Measurements from ENCODE around the gene CHRNA9.

The CHRNA9 gene

GRCh38 chr4:40337051-40337450, 1.9 kb downstream of the CHRNA9 start:
- DNase-seq (ENCODE audit: low read depth in 2 of 2), result no peak

GRCh38 chr4:40337523-40337922, 2.4 kb downstream of the CHRNA9 start:
- no peak for DNase-seq (ENCODE audit: low read depth in 2 of 2)

- DNase-seq (ENCODE audit: low read depth in 2 of 2), result no peak
Observed at GRCh38 chr4:40340030-40340429, 4.9 kb downstream of the CHRNA9 start.

GRCh38 chr4:40347472-40347871, 12.3 kb downstream of the CHRNA9 start:
- no peak for DNase-seq (ENCODE audit: low read depth in 2 of 2)

GRCh38 chr4:40348000-40348399, 12.9 kb downstream of the CHRNA9 start:
- no peak for DNase-seq (ENCODE audit: low read depth in 2 of 2)

GRCh38 chr4:40349561-40350198, 14.5 kb downstream of the CHRNA9 start:
- no peak for DNase-seq (ENCODE audit: low read depth in 2 of 2)

- DNase-seq (ENCODE audit: low read depth in 2 of 2), result no peak
Observed at GRCh38 chr4:40350627-40351227, 15.6 kb downstream of the CHRNA9 start.

- DNase-seq (ENCODE audit: low read depth in 2 of 2), result no peak
Observed at GRCh38 chr4:40354158-40354557, 19.0 kb downstream of the CHRNA9 start.

GRCh38 chr4:40355131-40355530, 20.0 kb downstream of the CHRNA9 start:
- DNase-seq (ENCODE audit: low read depth in 2 of 2), result no peak

GRCh38 chr4:40357738-40358137, 22.6 kb downstream of the CHRNA9 start:
- no peak for DNase-seq (ENCODE audit: low read depth in 2 of 2)

GRCh38 chr4:40361338-40361737, 26.2 kb downstream of the CHRNA9 start:
- no peak for DNase-seq (ENCODE audit: low read depth in 2 of 2)

GRCh38 chr4:40363382-40363920, 28.3 kb downstream of the CHRNA9 start:
- no peak for DNase-seq (ENCODE audit: low read depth in 2 of 2)

- DNase-seq (ENCODE audit: low read depth in 2 of 2), result no peak
Observed at GRCh38 chr4:40363945-40364344, 28.8 kb downstream of the CHRNA9 start.

GRCh38 chr4:40365766-40366165, 30.6 kb downstream of the CHRNA9 start:
- no peak for DNase-seq (ENCODE audit: low read depth in 2 of 2)

- DNase-seq (ENCODE audit: low read depth in 2 of 2), result no peak
Observed at GRCh38 chr4:40367451-40367850, 32.3 kb downstream of the CHRNA9 start.

GRCh38 chr4:40369437-40370274, 34.5 kb downstream of the CHRNA9 start:
- no peak for DNase-seq (ENCODE audit: low read depth in 2 of 2)

GRCh38 chr4:40372651-40373050, 37.5 kb downstream of the CHRNA9 start:
- DNase-seq (ENCODE audit: low read depth in 2 of 2), result no peak

GRCh38 chr4:40373636-40374035, 38.5 kb downstream of the CHRNA9 start:
- DNase-seq (ENCODE audit: low read depth in 2 of 2), result no peak

- DNase-seq (ENCODE audit: low read depth in 2 of 2), result no peak
Observed at GRCh38 chr4:40375095-40375494, 40.0 kb downstream of the CHRNA9 start.

- DNase-seq (ENCODE audit: low read depth in 2 of 2), result no peak
Observed at GRCh38 chr4:40375620-40376019, 40.5 kb downstream of the CHRNA9 start.

GRCh38 chr4:40377512-40378365, 42.6 kb downstream of the CHRNA9 start:
- no peak for DNase-seq (ENCODE audit: low read depth in 2 of 2)

GRCh38 chr4:40378619-40379018, 43.5 kb downstream of the CHRNA9 start:
- DNase-seq (ENCODE audit: low read depth in 2 of 2), result no peak
